CD14-positive monocyte (primary cell): ENCODE data around the gene XIRP2. TPM values are rescaled to one million over a fixed set of nuclear protein-coding genes. Genes with fewer than 3 reads are reported as not detected.

Experiments
- DNase-seq, 3 donors: peaks; one replicate each; pipeline ENCODE4 v3.0.0-alpha.2; 2011 to 2022
- H2AFZ ChIP-seq: 2 replicates; pipeline ENCODE4 v1.6.0; 2012; ENCODE audit warnings: mild to moderate bottlenecking, low read depth, low read length, inconsistent platforms; ENCODE audit not compliant: insufficient read depth, poor library complexity, severe bottlenecking
- H3K27ac ChIP-seq, 2 donors: 1 replicate in 1 of 2; 2 replicates in 1 of 2; pipeline ENCODE4 v1.5.1; 2012 to 2013; ENCODE audit warnings: low read length in 2 of 2, control low read depth in 1 of 2, inconsistent platforms in 1 of 2, low read depth in 1 of 2, mild to moderate bottlenecking in 1 of 2
- H3K27me3 ChIP-seq, 2 donors: one replicate each; pipeline versions ENCODE4 v1.6.0 to v1.6.1; 2011 to 2013; ENCODE audit warnings: low read length in 2 of 2; ENCODE audit not compliant: control insufficient read depth in 2 of 2, insufficient read depth in 2 of 2
- H3K36me3 ChIP-seq, 2 donors: replicated peaks in 1 of 2; 1 replicate in 1 of 2; 2 replicates in 1 of 2; pipeline versions ENCODE4 v1.5.1 to v1.6.1; 2012 to 2013; ENCODE audit warnings: low read length in 2 of 2, control low read depth in 1 of 2, inconsistent platforms in 1 of 2, mild to moderate bottlenecking in 1 of 2; ENCODE audit not compliant: insufficient read depth in 2 of 2, control insufficient read depth in 1 of 2
- H3K4me1 ChIP-seq, 2 donors: 1 replicate in 1 of 2; 2 replicates in 1 of 2; pipeline versions ENCODE4 v1.5.1 to v1.6.1; 2012 to 2013; ENCODE audit warnings: low read length in 2 of 2, control low read depth in 1 of 2, inconsistent platforms in 1 of 2, mild to moderate bottlenecking in 1 of 2, moderate library complexity in 1 of 2; ENCODE audit not compliant: insufficient read depth in 2 of 2, control insufficient read depth in 1 of 2
- H3K4me2 ChIP-seq: replicated peaks from 2 replicates; pipeline ENCODE3; 2012; ENCODE audit warnings: low read length, moderate library complexity, mild to moderate bottlenecking; ENCODE audit not compliant: poor library complexity, severe bottlenecking; ENCODE audit errors: extremely low read depth
- H3K4me3 ChIP-seq, 3 experiments: fragments of 200-600 bp in 1 of 3; sonication (generic) in 1 of 3; replicated peaks in 1 of 3; 1 replicate in 2 of 3; 2 replicates in 1 of 3; pipeline ENCODE4 v1.5.1; 2011 to 2013; ENCODE audit warnings: low read length in 3 of 3, mild to moderate bottlenecking in 3 of 3, control low read depth in 2 of 3, low read depth in 2 of 3, inconsistent platforms in 1 of 3, moderate library complexity in 1 of 3
- H3K79me2 ChIP-seq: 2 replicates; pipeline ENCODE4 v1.6.0; 2012; ENCODE audit warnings: mild to moderate bottlenecking, control low read depth, inconsistent platforms, low read length, moderate library complexity; ENCODE audit not compliant: insufficient read depth
- H3K9ac ChIP-seq: 2 replicates; pipeline ENCODE4 v1.6.0; 2017; ENCODE audit warnings: low read length, mild to moderate bottlenecking; ENCODE audit not compliant: insufficient read depth, poor library complexity, severe bottlenecking
- H3K9me3 ChIP-seq, 2 donors: replicated peaks in 1 of 2; 1 replicate in 1 of 2; 2 replicates in 1 of 2; pipeline versions ENCODE4 v1.5.1 to v1.6.1; 2012 to 2013; ENCODE audit warnings: low read length in 2 of 2, control low read depth in 1 of 2; ENCODE audit not compliant: control insufficient read depth in 1 of 2, insufficient read depth in 1 of 2
- H4K20me1 ChIP-seq: 2 replicates; pipeline ENCODE4 v1.6.0; 2012; ENCODE audit warnings: mild to moderate bottlenecking, low read length, control low read depth, moderate library complexity; ENCODE audit not compliant: insufficient read depth
- H3K27ac Mint-ChIP-seq, 7 donors: one replicate each; pipeline ENCODE4 v1.8.0; 2020; ENCODE audit warnings: mild to moderate bottlenecking in 7 of 7, mixed read lengths in 7 of 7, moderate library complexity in 6 of 7, inconsistent platforms in 2 of 7
- H3K27me3 Mint-ChIP-seq, 3 donors: one replicate each; pipeline ENCODE4 v1.8.0; 2021 to 2022; ENCODE audit warnings: low read depth in 3 of 3, mild to moderate bottlenecking in 3 of 3, mixed read lengths in 3 of 3, moderate library complexity in 3 of 3, inconsistent platforms in 1 of 3
- H3K36me3 Mint-ChIP-seq, 2 donors: one replicate each; pipeline ENCODE4 v1.8.0; 2020; ENCODE audit warnings: mixed read lengths in 2 of 2, inconsistent platforms in 1 of 2, mild to moderate bottlenecking in 1 of 2
- H3K4me1 Mint-ChIP-seq: one replicate; pipeline ENCODE4 v1.8.0; 2020; ENCODE audit warnings: mild to moderate bottlenecking, mixed read lengths
- H3K4me3 Mint-ChIP-seq, 2 donors: one replicate each; pipeline ENCODE4 v1.8.0; 2020; ENCODE audit warnings: mild to moderate bottlenecking in 2 of 2, mixed read lengths in 2 of 2, moderate library complexity in 1 of 2
- H3K9me3 Mint-ChIP-seq, 7 donors: one replicate each; pipeline ENCODE4 v1.8.0; 2020 to 2022; ENCODE audit warnings: mixed read lengths in 7 of 7, mild to moderate bottlenecking in 6 of 7, moderate library complexity in 6 of 7, inconsistent platforms in 2 of 7
- WGBS: methylation state at CpG from one replicate; pipeline ENCODE4 v1.1.5; 2013; ENCODE audit warnings: missing lambda C conversion rate; ENCODE audit not compliant: insufficient coverage; 5-methylcytosine and 5-hydroxymethylcytosine counted together
- intact Hi-C, 2 donors: fragments of 100-400 bp; cut with micrococcal nuclease; formaldehyde crosslinking; loops; one replicate each; pipeline versions ENCODE4 v1.15.0 to v1.15.1; 2023
- polyA plus RNA-seq, 3 donors: library from polyadenylated mRNA; depleted of rRNA in 1 of 3; unstranded in 2 of 3; stranded (reverse) in 1 of 3; fragments of 300-500 nt in 2 of 3; fragments of >200 nt in 1 of 3; fragmentation: Illumina TruSeq in 2 of 3; gene quantifications; 1 replicate in 2 of 3; 2 replicates in 1 of 3; pipeline ENCODE4 v1.2.3, GENCODE V29; 2012 to 2021
- TF ChIP-seq, protein P1 (sequence below): fragments of 200-600 bp; IDR thresholded peaks from one replicate; pipeline ENCODE4 v1.8.0; 2022; ENCODE audit warnings: antibody characterized with exemption, mild to moderate bottlenecking

Gene XIRP2
- polyA plus RNA-seq, 3 donors = not detected

DNA sequence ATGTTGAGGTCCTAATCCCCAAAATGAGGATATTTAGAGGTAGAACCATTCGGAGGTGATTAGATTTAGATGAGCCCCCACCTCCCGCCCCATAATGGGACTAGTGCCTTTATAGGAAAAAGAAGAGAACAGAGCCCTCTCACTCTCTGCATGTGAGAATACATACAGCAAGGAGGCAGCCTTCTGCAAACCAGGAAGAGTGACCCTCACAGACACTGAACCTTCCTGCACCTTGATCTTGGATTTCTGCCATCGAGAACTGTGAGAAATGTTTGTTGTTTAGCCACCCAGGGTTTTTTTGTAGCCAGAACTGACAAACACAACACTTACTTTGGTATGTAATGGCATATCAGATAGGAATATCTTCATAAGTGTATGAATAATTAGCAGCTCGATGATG, 83.7 kb downstream of the XIRP2 start:
- H3K27me3 Mint-ChIP-seq = no peaks in the 10 kb centered on the region
- Histone ChIP-seq H3K27me3 (no peaks in the 10 kb centered on the region), H2AFZ (no peak overlapping the region), H3K4me1 (no peaks in the 10 kb centered on the region), H3K9me3 (no peaks in the 10 kb centered on the region), H3K9ac (no peak overlapping the region), H4K20me1 (no peaks in the 10 kb centered on the region), H3K27ac (no peak overlapping the region), H3K4me3 (no peak overlapping the region), H3K79me2 (no peaks in the 10 kb centered on the region), H3K4me2 (no peak overlapping the region), H3K36me3 (no peaks in the 10 kb centered on the region)
- peaks cover 0 to 7% (median 4%) of the 10 kb centered on the region in 7 donors for H3K9me3 Mint-ChIP-seq
- intact Hi-C loops = no loop called here
- H3K27ac Mint-ChIP-seq = no peak overlapping the region
- no peak overlapping the region for H3K4me3 Mint-ChIP-seq
- DNase-seq = no peak
- no peaks in the 10 kb centered on the region for H3K36me3 Mint-ChIP-seq
- H3K4me1 Mint-ChIP-seq = no peaks in the 10 kb centered on the region
- WGBS = no CpG with 5 or more reads among the region's 4 CpGs
- TF ChIP-seq, protein P1, sequence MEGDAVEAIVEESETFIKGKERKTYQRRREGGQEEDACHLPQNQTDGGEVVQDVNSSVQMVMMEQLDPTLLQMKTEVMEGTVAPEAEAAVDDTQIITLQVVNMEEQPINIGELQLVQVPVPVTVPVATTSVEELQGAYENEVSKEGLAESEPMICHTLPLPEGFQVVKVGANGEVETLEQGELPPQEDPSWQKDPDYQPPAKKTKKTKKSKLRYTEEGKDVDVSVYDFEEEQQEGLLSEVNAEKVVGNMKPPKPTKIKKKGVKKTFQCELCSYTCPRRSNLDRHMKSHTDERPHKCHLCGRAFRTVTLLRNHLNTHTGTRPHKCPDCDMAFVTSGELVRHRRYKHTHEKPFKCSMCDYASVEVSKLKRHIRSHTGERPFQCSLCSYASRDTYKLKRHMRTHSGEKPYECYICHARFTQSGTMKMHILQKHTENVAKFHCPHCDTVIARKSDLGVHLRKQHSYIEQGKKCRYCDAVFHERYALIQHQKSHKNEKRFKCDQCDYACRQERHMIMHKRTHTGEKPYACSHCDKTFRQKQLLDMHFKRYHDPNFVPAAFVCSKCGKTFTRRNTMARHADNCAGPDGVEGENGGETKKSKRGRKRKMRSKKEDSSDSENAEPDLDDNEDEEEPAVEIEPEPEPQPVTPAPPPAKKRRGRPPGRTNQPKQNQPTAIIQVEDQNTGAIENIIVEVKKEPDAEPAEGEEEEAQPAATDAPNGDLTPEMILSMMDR = no peak

DNA sequence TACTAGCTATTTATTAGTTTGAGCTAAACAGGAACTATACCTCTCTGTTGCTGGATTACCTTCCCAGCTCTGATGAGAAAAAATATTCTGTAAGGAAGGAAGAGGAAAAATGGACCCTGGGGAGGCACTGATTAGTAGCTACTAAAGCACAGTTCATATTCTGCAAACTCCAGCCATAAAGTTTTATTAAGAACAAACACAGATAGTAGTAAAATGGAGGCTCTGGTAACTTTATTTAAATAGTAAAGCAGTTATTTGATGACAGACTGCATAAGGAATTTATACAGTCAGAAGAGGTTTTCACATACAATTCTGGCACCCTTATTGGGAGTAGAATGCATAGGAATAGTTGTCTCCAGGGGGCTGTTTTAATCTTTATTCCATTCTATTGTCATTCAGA, 84.1 kb downstream of the XIRP2 start:
- H3K27ac Mint-ChIP-seq = no peak overlapping the region
- H3K27ac ChIP-seq = no peak overlapping the region
- no peak overlapping the region for H3K4me3 Mint-ChIP-seq
- intact Hi-C loops = no loop called here
- no peaks in the 10 kb centered on the region for H4K20me1 ChIP-seq
- H2AFZ ChIP-seq = no peak overlapping the region
- H3K4me3 ChIP-seq = no peak overlapping the region
- H3K4me2 ChIP-seq = no peak overlapping the region
- H3K9ac ChIP-seq = no peak overlapping the region
- H3K9me3 ChIP-seq = no peaks in the 10 kb centered on the region
- no peaks in the 10 kb centered on the region for H3K4me1 ChIP-seq
- no peaks in the 10 kb centered on the region for H3K79me2 ChIP-seq
- no peak for DNase-seq
- TF ChIP-seq, protein P1 = no peak
- no peaks in the 10 kb centered on the region for H3K36me3 Mint-ChIP-seq
- H3K36me3 ChIP-seq = no peaks in the 10 kb centered on the region
- H3K9me3 Mint-ChIP-seq = peaks cover 0 to 7% (median 4%) of the 10 kb centered on the region in 7 donors
- no peaks in the 10 kb centered on the region for H3K27me3 ChIP-seq
- H3K27me3 Mint-ChIP-seq = no peaks in the 10 kb centered on the region
- H3K4me1 Mint-ChIP-seq = no peaks in the 10 kb centered on the region
